Measurements from ENCODE around the gene VBP1. TPM values are rescaled to one million over a fixed set of nuclear protein-coding genes. Genes with fewer than 3 reads are reported as not detected.

The VBP1 gene
- total RNA-seq, 6 experiments from 2014 or later = 14.5 to 18.9 (median 16.8) TPM

- H3K27ac ChIP-seq = no peak overlapping the region
- H3K4me3 ChIP-seq = no peak overlapping the region
- H3K27me3 ChIP-seq = no peaks in the 10 kb centered on the region
- DNase-seq (no peak), ATAC-seq (peak in 1 of 4 donors; percentile 39)
- TF ChIP-seq, protein P1, sequence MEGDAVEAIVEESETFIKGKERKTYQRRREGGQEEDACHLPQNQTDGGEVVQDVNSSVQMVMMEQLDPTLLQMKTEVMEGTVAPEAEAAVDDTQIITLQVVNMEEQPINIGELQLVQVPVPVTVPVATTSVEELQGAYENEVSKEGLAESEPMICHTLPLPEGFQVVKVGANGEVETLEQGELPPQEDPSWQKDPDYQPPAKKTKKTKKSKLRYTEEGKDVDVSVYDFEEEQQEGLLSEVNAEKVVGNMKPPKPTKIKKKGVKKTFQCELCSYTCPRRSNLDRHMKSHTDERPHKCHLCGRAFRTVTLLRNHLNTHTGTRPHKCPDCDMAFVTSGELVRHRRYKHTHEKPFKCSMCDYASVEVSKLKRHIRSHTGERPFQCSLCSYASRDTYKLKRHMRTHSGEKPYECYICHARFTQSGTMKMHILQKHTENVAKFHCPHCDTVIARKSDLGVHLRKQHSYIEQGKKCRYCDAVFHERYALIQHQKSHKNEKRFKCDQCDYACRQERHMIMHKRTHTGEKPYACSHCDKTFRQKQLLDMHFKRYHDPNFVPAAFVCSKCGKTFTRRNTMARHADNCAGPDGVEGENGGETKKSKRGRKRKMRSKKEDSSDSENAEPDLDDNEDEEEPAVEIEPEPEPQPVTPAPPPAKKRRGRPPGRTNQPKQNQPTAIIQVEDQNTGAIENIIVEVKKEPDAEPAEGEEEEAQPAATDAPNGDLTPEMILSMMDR (IDR thresholded peaks at IDR 0.05) = no peak
- no peak for TF ChIP-seq POLR2A (IDR thresholded peaks at IDR 0.05)
- H3K36me3 ChIP-seq = peaks cover 0 to 20% (median 0%) of the 10 kb centered on the region in 4 donors
- H3K4me1 ChIP-seq = no peaks in the 10 kb centered on the region
- intact Hi-C loops (cut with DNase I) = no loop called here
- H3K9me3 ChIP-seq = no peaks in the 10 kb centered on the region
Measured at GRCh38 chrX:155235891-155236290, 19.6 kb downstream of the VBP1 start.

DNA sequence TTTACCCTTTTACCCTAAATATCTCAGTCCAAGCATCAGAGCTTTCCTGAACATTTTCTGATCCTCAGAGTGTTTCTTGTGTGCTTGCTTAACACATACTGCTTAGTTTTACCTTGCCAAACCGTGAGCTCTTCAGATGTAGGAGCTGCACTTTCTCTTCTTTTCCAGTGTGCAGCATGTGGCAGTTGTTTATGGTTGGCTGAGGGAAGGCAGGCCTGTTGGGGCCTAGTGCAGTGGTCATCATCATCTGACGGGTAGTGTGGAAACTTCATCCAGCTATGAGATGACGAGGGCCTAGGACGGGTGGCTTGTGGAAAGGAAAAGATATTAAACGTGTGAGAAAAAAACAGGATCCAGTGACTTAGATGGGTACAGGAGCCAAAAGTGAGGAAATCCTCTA lies 21.5 kb downstream of the VBP1 start:
- Histone ChIP-seq H3K36me3 (peaks cover 0 to 12% (median 0%) of the 10 kb centered on the region in 4 donors), H3K4me1 (no peaks in the 10 kb centered on the region), H3K27me3 (no peaks in the 10 kb centered on the region), H3K27ac (no peak overlapping the region), H3K9me3 (no peaks in the 10 kb centered on the region), H3K4me3 (no peak overlapping the region)
- WGBS (ENCODE audit: insufficient coverage, low coverage, low lambda C conversion rate, missing lambda C conversion rate) = 62% methylated on average over 5 of the region's 5 CpGs
- TF ChIP-seq, protein P1 (IDR thresholded peaks at IDR 0.05) = no peak
- TF ChIP-seq POLR2A (IDR thresholded peaks at IDR 0.05) = no peak
- ATAC-seq (no peak), DNase-seq (no peak)
- intact Hi-C loops (cut with DNase I) = no loop called here

GRCh38 chrX:155242300-155242699 lies 26.0 kb downstream of the VBP1 start:
- peak; percentile 35 to 73 (median 58) for ATAC-seq
- Histone ChIP-seq H3K27ac (peak overlapping the region in 1 of 3 donors; percentile 20), H3K27me3 (no peaks in the 10 kb centered on the region), H3K9me3 (no peaks in the 10 kb centered on the region), H3K4me3 (no peak overlapping the region), H3K36me3 (peaks cover 0 to 8% (median 0%) of the 10 kb centered on the region in 4 donors), H3K4me1 (no peaks in the 10 kb centered on the region)
- TF ChIP-seq, protein P1 (IDR thresholded peaks at IDR 0.05) = no peak
- TF ChIP-seq POLR2A (IDR thresholded peaks at IDR 0.05) = no peak
- peak in 1 of 3 donors; percentile 45 for DNase-seq
- WGBS (ENCODE audit: insufficient coverage, low coverage, low lambda C conversion rate, missing lambda C conversion rate) = 42% methylated on average over 5 of the region's 5 CpGs
- intact Hi-C loops (cut with DNase I) = no loop called here

GRCh38 chrX:155246748-155247147 lies 30.5 kb downstream of the VBP1 start:
- no peaks in the 10 kb centered on the region for H3K36me3 ChIP-seq
- TF ChIP-seq, protein P1 (IDR thresholded peaks at IDR 0.05) = no peak
- no peak for TF ChIP-seq POLR2A (IDR thresholded peaks at IDR 0.05)
- no peak overlapping the region for H3K27ac ChIP-seq
- H3K27me3 ChIP-seq = peaks cover 0 to 3% of the 10 kb centered on the region in 2 donors
- H3K9me3 ChIP-seq = no peaks in the 10 kb centered on the region
- ATAC-seq (no peak), DNase-seq (no peak)
- 56% methylated on average over 1 of the region's 1 CpG for WGBS (ENCODE audit: insufficient coverage, low coverage, low lambda C conversion rate, missing lambda C conversion rate)
- no peak overlapping the region for H3K4me3 ChIP-seq
- H3K4me1 ChIP-seq = no peaks in the 10 kb centered on the region
- intact Hi-C loops (cut with DNase I) = no loop called here

- intact Hi-C loops (cut with DNase I) = no loop called here
- ATAC-seq = no peak
- Histone ChIP-seq H3K27me3 (peaks cover 0 to 9% of the 10 kb centered on the region in 2 donors), H3K36me3 (no peaks in the 10 kb centered on the region), H3K4me3 (no peak overlapping the region), H3K27ac (no peak overlapping the region), H3K9me3 (no peaks in the 10 kb centered on the region), H3K4me1 (no peaks in the 10 kb centered on the region)
- DNase-seq = no peak
- WGBS (ENCODE audit: insufficient coverage, low coverage, low lambda C conversion rate, missing lambda C conversion rate) = 55% methylated on average over 4 of the region's 4 CpGs
- TF ChIP-seq, protein P1 (IDR thresholded peaks at IDR 0.05) = no peak
- TF ChIP-seq POLR2A (IDR thresholded peaks at IDR 0.05) = no peak
Measured at GRCh38 chrX:155247497-155247896, 31.2 kb downstream of the VBP1 start.

All from right lobe of liver (tissue), 6 donors.